GM18873 (cell line): ENCODE data around the gene TJP3.
"Not testable (repeated sequence)": the region's sequence is repeated elsewhere in the genome, so short reads cannot be mapped to it uniquely, and the experiment has no call there.

Experiments
- ATAC-seq: cut with Tn5 transposase; IDR thresholded peaks from one replicate; pipeline ENCODE4 v1.9.1; 2021; ENCODE audit warnings: mild to moderate bottlenecking, moderate library complexity, moderate number of reproducible peaks; ENCODE audit not compliant: unreplicated experiment, low FRiP score

TJP3 gene

DNA sequence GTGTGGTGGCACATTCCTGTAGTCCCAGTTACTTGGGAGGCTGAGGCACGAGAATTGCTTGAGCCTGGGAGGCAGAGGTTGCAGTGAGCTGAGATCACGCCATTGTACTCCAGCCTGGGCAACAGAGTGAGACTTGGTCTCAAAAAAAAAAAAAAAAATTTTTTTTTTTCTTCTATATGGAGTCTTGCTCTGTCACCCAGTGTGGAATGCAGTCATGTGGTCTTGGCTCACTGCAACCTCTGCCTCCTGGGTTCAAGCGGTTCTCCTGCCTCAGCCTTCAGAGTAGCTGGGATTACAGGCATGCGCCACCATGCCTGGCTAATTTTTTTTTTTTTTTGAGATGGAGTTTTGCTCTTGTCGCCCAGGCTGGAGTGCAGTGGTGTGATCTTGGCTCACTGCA lies 57.6 kb downstream of the TJP3 start:
- not testable (repeated sequence) for ATAC-seq

DNA sequence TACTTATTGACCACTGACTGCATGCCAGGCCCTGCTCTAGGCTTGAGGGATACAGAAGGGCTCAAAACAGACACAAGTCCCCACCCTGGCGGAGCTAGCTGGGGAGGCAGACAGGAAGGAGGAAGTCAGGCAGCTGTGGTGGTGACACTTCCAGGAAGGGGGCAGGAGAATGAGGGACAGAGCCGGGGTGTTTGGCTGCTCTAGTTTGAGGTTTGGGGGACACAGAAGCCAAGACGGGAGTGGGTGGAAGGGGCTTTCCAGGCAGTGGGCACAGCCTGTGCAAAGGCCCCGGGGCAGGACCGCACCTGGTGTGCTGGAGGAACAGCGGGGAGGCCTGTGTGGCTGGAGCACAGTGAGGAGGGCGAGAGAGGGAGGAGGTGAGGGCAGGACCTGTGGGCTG lies 58.3 kb downstream of the TJP3 start:
- ATAC-seq = no peak

DNA sequence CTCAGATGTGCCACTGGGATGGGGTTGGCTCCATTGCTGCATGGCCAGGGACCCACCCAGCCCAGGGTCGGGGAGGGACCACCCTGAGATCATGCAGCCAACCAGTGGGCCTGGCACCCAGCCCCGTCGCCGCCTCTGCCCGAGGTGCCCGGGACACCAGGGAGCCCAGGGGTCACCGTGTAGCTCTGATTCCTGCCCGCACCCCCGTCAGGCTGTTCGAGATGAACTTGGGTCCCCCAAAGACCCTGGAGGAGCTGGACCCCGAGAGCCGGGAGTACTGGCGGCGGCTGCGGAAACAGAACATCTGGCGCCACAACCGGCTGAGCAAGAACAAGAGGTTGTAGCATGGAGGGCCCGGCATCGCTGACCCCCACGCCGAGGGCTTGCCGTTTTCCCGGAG lies 58.9 kb downstream of the TJP3 start:
- no peak for ATAC-seq

DNA sequence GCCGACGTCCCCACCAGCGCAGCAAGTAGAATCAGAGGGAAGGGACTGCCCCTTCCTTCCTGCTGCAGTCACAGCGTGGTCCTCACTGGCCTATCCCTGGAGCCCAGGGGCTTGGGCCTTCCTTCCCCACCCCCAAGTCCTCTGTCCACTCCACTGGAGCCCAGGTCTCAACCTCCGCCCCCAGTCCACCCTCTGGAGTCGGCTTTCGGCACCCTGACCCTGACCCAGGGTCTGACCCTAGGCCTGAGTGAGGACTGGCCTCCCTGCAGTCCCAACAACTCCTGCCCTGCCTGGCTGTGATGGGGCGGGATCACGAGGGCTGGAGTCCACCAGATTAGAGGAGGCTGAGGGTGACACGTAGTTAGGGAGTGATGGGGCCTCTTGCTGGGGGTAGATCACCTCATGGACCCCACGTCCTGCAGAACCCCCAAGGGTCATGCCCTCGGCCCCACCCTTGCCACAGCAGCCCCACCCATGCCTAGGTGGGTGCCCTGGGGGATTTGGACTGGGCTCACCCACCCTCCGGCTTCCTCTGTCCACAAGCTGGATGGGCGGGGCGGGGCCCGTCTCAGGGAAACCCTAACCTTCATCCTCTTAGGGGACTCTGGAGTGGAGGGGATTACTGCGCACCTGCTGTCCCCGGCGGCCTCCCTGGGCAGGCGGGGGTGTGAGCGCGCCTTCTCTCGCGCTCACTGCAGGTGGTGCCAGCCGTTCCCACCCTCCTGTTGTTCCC lies 60.0 kb downstream of the TJP3 start:
- no peak for ATAC-seq

- no peak for ATAC-seq
Measured at GRCh38 chr19:3768748-3769099, 60.5 kb downstream of the TJP3 start.

DNA sequence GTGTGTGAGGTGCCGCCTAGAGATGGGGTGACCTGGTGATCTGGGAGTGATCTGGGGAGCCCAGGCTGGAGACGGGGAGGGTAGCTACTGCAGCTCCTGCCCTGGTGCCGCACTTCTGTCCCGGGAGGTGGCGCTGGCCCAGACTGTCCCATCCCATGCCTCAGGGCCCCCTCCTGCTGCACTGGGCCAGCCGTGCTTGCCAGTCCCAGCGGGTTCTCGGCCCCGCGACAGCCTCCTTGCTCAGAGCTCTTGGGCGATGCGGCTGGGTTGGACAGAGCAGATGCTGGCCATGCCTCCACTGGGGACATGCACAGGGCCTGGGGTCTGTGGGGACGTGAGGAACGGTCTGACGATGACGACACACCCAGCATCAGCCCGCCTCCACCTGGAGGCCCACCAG lies 61.3 kb downstream of the TJP3 start:
- ATAC-seq = no peak

GRCh38 chr19:3770136-3770999 lies 62.2 kb downstream of the TJP3 start:
- ATAC-seq = no peak

GRCh38 chr19:3771000-3771905 lies 63.1 kb downstream of the TJP3 start:
- ATAC-seq = no peak

DNA sequence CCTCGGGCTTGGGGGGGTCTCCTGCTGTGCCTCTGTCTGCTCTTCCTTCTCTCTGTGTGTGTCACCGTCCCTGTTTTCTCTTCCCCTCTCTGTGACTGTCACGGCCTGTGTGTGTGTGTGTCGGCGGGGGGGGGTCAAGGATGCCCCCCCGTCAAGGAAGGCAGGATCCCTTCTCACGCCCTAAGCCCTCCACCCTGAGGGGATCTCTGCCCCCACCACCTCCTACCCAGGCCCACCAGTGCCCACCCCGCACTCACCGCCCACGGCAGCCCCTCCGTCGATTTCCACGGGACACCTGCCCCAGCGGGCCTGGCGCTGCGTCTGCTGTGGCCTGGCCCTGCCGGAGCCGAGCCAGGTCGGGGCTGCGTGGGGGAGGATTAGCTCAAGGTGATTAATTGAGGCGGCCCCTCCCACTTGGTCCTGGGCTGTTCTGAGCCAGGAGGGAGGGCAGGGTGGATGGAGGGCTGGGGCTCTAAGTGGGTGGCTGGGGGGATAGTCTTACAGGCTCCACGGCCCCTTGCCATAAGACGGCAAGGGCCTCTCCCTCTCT lies 63.8 kb downstream of the TJP3 start, which contains the start of gene RAX2:
TSS of gene RAX2 (minus strand) at position 323 of the 550 bp plus-strand sequence. CDS start 486 bp downstream, outside the sequence.
- no peak for ATAC-seq

GRCh38 chr19:3773814-3774515 lies 65.8 kb downstream of the TJP3 start:
- ATAC-seq = no peak

GRCh38 chr19:3774621-3775373 lies 66.6 kb downstream of the TJP3 start:
- no peak for ATAC-seq

GRCh38 chr19:3775374-3775711 lies 67.2 kb downstream of the TJP3 start:
- ATAC-seq = no peak

DNA sequence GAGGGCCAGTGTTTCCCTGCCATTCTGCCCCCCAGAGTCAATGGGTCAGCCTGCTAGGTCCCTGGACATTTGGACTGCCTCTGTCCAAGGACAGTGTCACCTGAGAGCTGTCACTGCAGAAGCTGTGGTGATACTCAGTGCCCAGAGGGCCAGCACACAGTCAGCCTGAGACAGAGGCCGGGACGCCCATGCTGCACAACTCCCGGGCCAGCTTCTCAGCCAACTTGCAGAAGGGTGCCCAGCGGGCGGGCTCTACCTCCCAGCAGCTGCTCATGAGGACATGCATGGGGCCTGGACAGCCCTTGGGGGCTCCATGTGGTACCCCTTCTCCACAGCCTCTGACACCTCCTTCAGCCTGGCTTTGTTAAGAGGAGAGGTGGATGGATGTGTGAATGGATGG lies 67.6 kb downstream of the TJP3 start:
- ATAC-seq = no peak

DNA sequence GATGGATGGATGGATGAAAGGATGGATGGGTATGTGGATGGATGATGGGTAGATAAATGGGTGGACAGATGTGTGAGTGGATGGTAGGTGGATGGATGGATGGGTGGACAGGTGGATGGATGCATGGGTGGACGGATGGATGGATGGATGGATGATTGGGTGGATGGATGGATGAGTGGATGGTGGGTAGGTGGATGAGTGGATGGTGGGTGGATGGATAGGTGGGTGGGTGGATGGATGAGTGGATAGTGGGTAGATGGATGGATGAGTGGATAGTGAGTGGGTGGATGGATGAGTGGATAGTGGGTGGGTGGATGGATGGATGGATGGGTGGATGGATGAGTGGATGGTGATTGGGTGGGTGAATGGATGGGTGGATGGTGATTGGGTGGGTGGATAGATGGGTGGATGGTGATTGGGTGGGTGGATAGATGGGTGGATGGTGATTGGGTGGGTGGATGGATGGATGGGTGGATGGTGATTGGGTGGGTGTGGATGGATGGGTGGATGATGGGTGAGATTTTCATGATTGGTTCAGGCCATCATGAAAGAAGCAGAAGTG lies 68.4 kb downstream of the TJP3 start:
- ATAC-seq = no peak

GRCh38 chr19:3778104-3778867 lies 70.1 kb downstream of the TJP3 start:
- no peak for ATAC-seq

DNA sequence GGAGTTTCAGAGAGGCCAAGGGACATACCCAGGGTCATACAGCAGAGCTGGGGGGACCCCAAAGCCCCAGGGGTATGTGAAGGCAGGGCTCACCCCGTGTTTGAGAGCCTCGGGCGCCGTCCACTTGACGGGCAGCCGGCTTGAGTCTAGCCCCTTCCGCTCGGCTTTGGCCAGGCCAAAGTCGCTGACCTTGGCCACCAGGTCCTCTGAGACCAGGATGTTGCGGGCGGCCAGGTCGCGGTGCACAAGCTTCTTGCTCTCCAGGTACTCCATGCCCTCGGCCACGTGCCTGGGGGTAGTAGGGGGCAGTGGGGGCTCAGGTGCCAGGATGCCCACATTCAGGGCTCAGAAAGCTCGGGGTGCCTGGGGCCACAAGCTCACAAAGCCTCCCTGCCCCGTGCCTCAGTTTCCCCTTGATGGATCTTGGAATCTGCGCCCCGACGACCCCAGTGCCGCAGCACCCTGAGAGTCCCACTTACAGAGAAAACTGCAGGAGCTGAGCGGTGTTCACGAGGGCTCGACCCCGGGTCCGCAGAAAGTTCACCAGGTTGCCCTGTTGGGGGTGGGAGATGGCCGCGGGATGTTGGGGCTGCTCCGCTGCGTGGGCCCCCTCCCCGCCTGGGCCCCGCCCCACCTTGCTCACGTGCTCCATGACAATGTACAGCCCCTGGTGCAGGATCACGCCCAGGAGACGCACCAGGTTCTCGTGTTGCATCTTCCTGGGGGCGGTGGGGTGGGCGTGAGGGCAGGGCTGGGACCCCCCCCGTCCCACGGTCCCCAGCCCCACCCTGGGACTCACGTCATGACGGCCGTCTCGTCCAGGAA lies 70.9 kb downstream of the TJP3 start:
- ATAC-seq = no peak

DNA sequence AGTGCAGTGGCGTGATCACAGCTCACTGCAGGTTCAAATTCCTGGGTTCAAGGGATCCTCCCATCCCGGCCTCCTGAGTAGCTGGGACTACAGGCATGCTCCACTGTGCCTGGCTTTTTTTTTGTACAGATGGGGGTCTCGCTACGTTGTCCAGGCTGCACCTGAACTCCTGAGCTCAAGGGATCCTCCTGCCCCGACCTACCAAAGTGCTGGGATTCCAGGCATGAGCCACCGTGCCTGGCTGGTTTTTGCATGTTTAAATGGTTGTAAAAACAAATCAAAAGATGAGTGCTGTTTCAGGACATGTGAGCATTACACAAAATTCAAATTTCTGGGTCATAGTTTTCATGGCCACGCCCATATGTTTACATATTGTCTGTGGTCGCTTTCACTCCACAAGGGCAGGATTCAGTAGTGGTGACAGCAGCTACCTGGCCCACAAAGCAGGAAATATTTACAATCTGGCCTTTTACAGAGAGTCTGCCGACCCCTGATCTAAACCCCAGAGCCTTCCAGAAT lies 72.7 kb downstream of the TJP3 start:
- ATAC-seq = no peak
